ENCODE results near the gene NR3C1. TPM values are rescaled to one million over a fixed set of nuclear protein-coding genes. Genes with fewer than 3 reads are reported as not detected.
A peak's percentile ranks its signal among the peaks of the same experiment; 100 is the strongest.

NR3C1 gene
- total and polyA plus RNA-seq, 2 of the 4 experiments (the other 2 are of a cell fraction): 13.7 to 77.4 TPM

GRCh38 chr5:143361438-143361837, 42.0 kb downstream of the NR3C1 start:
- TF ChIP-seq RAD21 (IDR thresholded peaks at IDR 0.05; ENCODE audit: low read length): no peak
- no peak for TF ChIP-seq SMC3 (IDR thresholded peaks at IDR 0.05; ENCODE audit: low read depth, low read length)
- TF ChIP-seq MXI1 (IDR thresholded peaks at IDR 0.05; ENCODE audit: borderline replicate concordance, low read depth, low read length): no peak
- TF ChIP-seq CEBPB (IDR thresholded peaks at IDR 0.05; ENCODE audit: low read depth, low read length): 0 out of 2 replicates have a peak, but pooled peaks have one; percentile 11
- Histone ChIP-seq H4K20me1 (ENCODE audit: insufficient read depth, low read length) (peaks cover 51% of the 10 kb centered on the region), H3K79me1 (ENCODE audit: low read depth in 1 of 2, low read length in 2 of 2) (peaks cover 12 to 50% of the 10 kb centered on the region in 2 experiments; a peak in 2 of 4 replicates), H3K23ac (ENCODE audit: low read depth, low read length) (no peak overlapping the region), H2AFZ (replicated peaks; ENCODE audit: low read length, poor library complexity) (no peak overlapping the region), H3K4me1 (ENCODE audit: control insufficient read depth, insufficient read depth, low read length) (peaks cover 6% of the 10 kb centered on the region; the same call in 1 of the 2 replicates), H3K9ac (ENCODE audit: low read depth, low read length) (no peak overlapping the region), H4K5ac (ENCODE audit: low read depth, low read length) (no peak overlapping the region), H3K9me3 (ENCODE audit: control insufficient read depth, insufficient read depth, low read length) (peaks cover 3% of the 10 kb centered on the region; the same call in 1 of the 2 replicates), H2AK9ac (replicated peaks; ENCODE audit: low read depth, low read length, poor library complexity) (no peak overlapping the region), H3K56ac (ENCODE audit: extremely low read depth, insufficient read depth, low read length) (no peak overlapping the region), H3K4me3 (ENCODE audit: insufficient read depth, low read depth, low read length) (no peak overlapping the region), H3K27ac (ENCODE audit: insufficient read depth, low read length) (no peak overlapping the region), H2AK5ac (ENCODE audit: low read depth, low read length) (no peak overlapping the region), H3K18ac (ENCODE audit: low read depth, low read length) (no peak overlapping the region), H3K9me1 (ENCODE audit: insufficient read depth, low read length) (no peaks in the 10 kb centered on the region), H4K8ac (ENCODE audit: low read depth in 2 of 2, low read length in 2 of 2) (no peak overlapping the region), H3K4ac (ENCODE audit: low read depth, low read length) (no peak overlapping the region), H3K4me2 (ENCODE audit: low read depth, low read length) (no peak overlapping the region; the same call in 1 of the 2 replicates), H2BK5ac (ENCODE audit: low read depth, low read length, poor library complexity, severe bottlenecking) (no peak overlapping the region), H4K91ac (ENCODE audit: insufficient read depth, low read depth, low read length) (no peak overlapping the region), H2BK120ac (ENCODE audit: low read depth, low read length) (no peak overlapping the region), H3K14ac (replicated peaks; ENCODE audit: low read depth, low read length) (no peak overlapping the region), H3K36me3 (ENCODE audit: control insufficient read depth, insufficient read depth, low read length) (peaks cover 2% of the 10 kb centered on the region), H2BK20ac (ENCODE audit: low read depth, low read length) (no peak overlapping the region), H2BK15ac (ENCODE audit: low read depth, low read length) (no peak overlapping the region), H3K27me3 (ENCODE audit: control insufficient read depth, insufficient read depth, low read length) (no peaks in the 10 kb centered on the region)
- POLR2A ChIA-PET (ENCODE audit: unreplicated experiment): interaction anchor here (0.6 to 0.7 kb wide), 2 partner anchors 268 to 383 kb away, joined by 3 to 6 read pairs; no protein-coding TSS in a partner anchor
- BruUV-seq (replicated peaks): no TSS peak
- DNase-seq: no peak
- dilution Hi-C loops (cut with HindIII; ENCODE audit: low sequenced_read_pairs, unreplicated experiment) (no loop called here), in situ Hi-C loops (cut with MboI; ENCODE audit: low sequenced_read_pairs) (no loop called here), intact Hi-C loops (cut with micrococcal nuclease) (no loop called here)
- CTCF ChIA-PET: interaction anchor here (0.7 kb wide), 1 partner anchor 81 kb away, joined by 8 read pairs; no protein-coding TSS in a partner anchor
- no CpG with 5 or more reads among the region's 3 CpGs for WGBS, 2 experiments (ENCODE audit: extremely low coverage in 2 of 2, insufficient read length in 1 of 2)
- ATAC-seq (ENCODE audit: low read depth): peak; percentile 35; the same call in 1 of the 2 replicates
